Right lobe of liver (tissue), 6 donors: ENCODE measurements around the gene EED. TPM values are rescaled to one million over a fixed set of nuclear protein-coding genes. Genes with fewer than 3 reads are reported as not detected.

Experiments used
- ATAC-seq, 4 donors: fragments of 200-7000 bp; cut with Tn5 transposase; one replicate each; pipeline ENCODE4 v1.9.1; 2020; ENCODE audit warnings: mild to moderate bottlenecking in 4 of 4, moderate library complexity in 4 of 4
- DNase-seq, 3 donors: peaks; one replicate each; pipeline ENCODE4 v3.0.0-alpha.2; 2020
- H3K27ac ChIP-seq, 3 donors: fragments of 200-600 bp; one replicate each; pipeline ENCODE4 v1.8.0; 2022
- H3K27me3 ChIP-seq, 2 donors: fragments of 200-600 bp; one replicate each; pipeline ENCODE4 v1.8.0; 2022
- H3K36me3 ChIP-seq, 4 donors: fragments of 200-600 bp; sonication (generic) in 1 of 4; one replicate each; pipeline versions ENCODE4 v1.5.1 to v1.8.0; 2017 to 2022; ENCODE audit warnings: control low read depth in 1 of 4
- H3K4me1 ChIP-seq, 4 donors: fragments of 200-600 bp; sonication (generic) in 1 of 4; one replicate each; pipeline versions ENCODE4 v1.5.1 to v1.8.0; 2017 to 2022; ENCODE audit warnings: control low read depth in 1 of 4
- H3K4me3 ChIP-seq, 3 donors: fragments of 200-600 bp; one replicate each; pipeline ENCODE4 v1.8.0; 2022
- H3K9me3 ChIP-seq, 4 donors: fragments of 200-600 bp; sonication (generic) in 1 of 4; one replicate each; pipeline versions ENCODE4 v1.5.1 to v1.8.0; 2017 to 2022; ENCODE audit warnings: control low read depth in 1 of 4
- POLR2A ChIP-seq: fragments of 450-650 bp; IDR thresholded peaks from one replicate; pipeline ENCODE4 v1.6.1; 2017; ENCODE audit warnings: antibody characterized with exemption, mild to moderate bottlenecking
- WGBS: methylation state at CpG from one replicate; pipeline ENCODE4 v1.1.6; 2018; ENCODE audit warnings: low coverage, low lambda C conversion rate; ENCODE audit not compliant: insufficient coverage; ENCODE audit errors: missing lambda C conversion rate; 5-methylcytosine and 5-hydroxymethylcytosine counted together
- intact Hi-C, 2 donors: fragments of 100-400 bp; cut with DNase I; formaldehyde crosslinking; loops; one replicate each; pipeline versions ENCODE4 v1.11.2 to v1.14.1; 2022
- total RNA-seq, 6 experiments: library from RNA; depleted of rRNA in 2 of 6; stranded (reverse); fragments of >200 nt in 2 of 6; fragmentation: NEBNext Ultra II Directional in 3 of 6; extraction: Animal tissue kit (Norgen Biotek cat#: 25700) in 3 of 6; gene quantifications; one replicate each; pipeline versions ENCODE4 v1.1.0 to v1.2.4, GENCODE V29; 2016 to 2023
- TF ChIP-seq, protein P1 (sequence below), 4 donors: fragments of 200-600 bp in 3 of 4; fragments of 450-650 bp in 1 of 4; IDR thresholded peaks; one replicate each; pipeline versions ENCODE4 v1.5.1 to v1.8.0; 2016 to 2022; ENCODE audit warnings: antibody characterized with exemption in 4 of 4, mild to moderate bottlenecking in 2 of 4
- donor health status: DM: no; HTN: yes; CAD: no.
- donor health status: DM: no; HTN: no; CAD: no.
- donor health status: DM: no; HTN: no; CAD: no.
- donor health status: DM: no; HTN: yes; CAD: no.
- donor health status: DM: no; HTN: yes; CAD: no.

EED gene
- total RNA-seq, 6 experiments from 2014 or later, result 6.7 to 10.4 (median 8.9) TPM

DNA sequence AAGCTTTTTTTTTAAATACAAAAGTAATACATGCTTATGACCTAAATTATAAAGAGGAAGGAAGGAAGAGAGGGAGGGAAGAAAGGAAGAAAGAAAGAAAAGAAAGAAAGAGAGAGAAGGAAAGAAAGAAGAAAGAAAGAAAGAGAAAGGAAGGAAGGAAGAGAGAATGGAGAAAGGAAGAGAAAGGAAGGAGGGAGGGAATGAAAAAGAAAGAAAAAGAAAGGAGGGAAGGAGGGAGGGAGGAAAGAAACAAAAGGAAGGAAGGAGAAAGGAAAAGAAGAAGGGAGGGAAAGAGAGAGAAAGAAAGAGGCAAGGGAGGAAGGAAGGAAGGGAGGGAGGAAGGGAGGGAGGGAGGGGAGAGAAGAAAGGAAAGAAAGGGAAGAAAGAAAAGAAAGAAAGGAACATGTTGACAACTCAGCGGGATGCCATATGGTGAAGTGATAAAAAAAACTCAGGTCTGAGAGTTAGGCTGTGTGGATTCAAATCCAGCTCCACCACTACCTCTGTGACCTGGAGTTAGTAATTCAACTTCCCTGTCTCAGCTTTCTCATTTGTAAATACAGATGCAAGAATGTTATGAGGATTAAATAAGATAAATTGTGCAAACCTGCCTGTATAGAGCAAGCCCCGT lies 9.6 kb upstream of the EED start:
- Histone ChIP-seq H3K27me3 (no peaks in the 10 kb centered on the region), H3K9me3 (no peaks in the 10 kb centered on the region), H3K4me1 (no peaks in the 10 kb centered on the region), H3K4me3 (no peak overlapping the region), H3K36me3 (no peaks in the 10 kb centered on the region), H3K27ac (no peak overlapping the region)
- 53% methylated on average over 2 of the region's 2 CpGs for WGBS
- intact Hi-C loops, result no loop called here
- no peak for TF ChIP-seq POLR2A
- TF ChIP-seq, protein P1, sequence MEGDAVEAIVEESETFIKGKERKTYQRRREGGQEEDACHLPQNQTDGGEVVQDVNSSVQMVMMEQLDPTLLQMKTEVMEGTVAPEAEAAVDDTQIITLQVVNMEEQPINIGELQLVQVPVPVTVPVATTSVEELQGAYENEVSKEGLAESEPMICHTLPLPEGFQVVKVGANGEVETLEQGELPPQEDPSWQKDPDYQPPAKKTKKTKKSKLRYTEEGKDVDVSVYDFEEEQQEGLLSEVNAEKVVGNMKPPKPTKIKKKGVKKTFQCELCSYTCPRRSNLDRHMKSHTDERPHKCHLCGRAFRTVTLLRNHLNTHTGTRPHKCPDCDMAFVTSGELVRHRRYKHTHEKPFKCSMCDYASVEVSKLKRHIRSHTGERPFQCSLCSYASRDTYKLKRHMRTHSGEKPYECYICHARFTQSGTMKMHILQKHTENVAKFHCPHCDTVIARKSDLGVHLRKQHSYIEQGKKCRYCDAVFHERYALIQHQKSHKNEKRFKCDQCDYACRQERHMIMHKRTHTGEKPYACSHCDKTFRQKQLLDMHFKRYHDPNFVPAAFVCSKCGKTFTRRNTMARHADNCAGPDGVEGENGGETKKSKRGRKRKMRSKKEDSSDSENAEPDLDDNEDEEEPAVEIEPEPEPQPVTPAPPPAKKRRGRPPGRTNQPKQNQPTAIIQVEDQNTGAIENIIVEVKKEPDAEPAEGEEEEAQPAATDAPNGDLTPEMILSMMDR (IDR thresholded peaks at IDR 0.05), result no peak
- ATAC-seq (no peak), DNase-seq (no peak)

DNA sequence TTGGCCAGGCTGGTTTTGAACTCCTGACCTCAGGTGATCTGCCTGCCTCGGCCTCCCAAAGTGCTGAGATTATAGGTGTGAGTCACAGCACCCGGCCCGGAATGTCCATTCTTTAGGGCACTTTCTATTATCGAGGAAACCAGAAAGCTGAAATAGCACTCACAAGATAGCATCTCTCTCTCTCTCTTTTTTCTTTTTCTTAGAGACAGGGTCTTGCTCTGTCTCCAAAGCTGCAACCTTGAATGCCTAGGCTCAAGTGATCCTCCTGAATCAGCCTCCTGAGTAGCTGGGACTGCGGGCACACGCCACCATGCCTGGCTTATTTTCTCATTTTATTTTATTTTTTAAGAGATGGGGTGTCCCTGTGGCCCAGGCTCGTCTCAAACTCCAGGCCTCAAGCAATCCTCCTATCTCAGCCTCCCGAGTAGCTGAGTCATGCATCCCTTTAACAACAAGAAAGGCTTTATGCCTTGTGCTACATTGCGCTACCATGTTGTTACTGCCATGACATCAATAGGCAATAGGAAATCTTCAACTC lies 7.2 kb upstream of the EED start:
- WGBS, result 80% methylated on average over 9 of the region's 9 CpGs
- Histone ChIP-seq H3K36me3 (no peaks in the 10 kb centered on the region), H3K4me1 (no peaks in the 10 kb centered on the region), H3K27ac (no peak overlapping the region), H3K9me3 (no peaks in the 10 kb centered on the region), H3K4me3 (no peak overlapping the region), H3K27me3 (no peaks in the 10 kb centered on the region)
- TF ChIP-seq, protein P1 (IDR thresholded peaks at IDR 0.05), result no peak
- no peak for TF ChIP-seq POLR2A
- ATAC-seq, result no peak
- no peak for DNase-seq
- intact Hi-C loops, result no loop called here

DNA sequence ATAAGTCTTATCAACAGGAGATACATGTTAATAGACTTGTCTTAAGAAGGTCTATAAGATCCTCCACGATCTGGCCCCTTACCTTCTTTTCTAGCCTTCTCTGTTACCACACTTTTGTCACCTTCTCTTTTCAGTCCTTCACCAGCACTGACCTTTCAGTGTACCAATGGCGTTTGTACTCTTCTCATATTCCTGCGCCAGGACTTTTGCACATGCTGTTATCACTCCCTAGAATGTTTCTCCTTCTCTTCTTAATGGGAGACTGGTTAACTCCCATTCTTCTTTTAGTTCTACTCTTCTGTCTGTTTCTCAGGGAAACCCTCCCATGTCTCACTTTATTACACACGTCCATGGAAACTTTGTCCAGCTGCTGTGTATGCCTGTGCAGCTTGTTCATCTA lies 4.4 kb upstream of the EED start:
- ATAC-seq (no peak), DNase-seq (no peak)
- intact Hi-C loops, result no loop called here
- TF ChIP-seq, protein P1 (IDR thresholded peaks at IDR 0.05), result no peak
- TF ChIP-seq POLR2A, result no peak
- H3K4me3 ChIP-seq, result no peak overlapping the region
- WGBS, result 73% methylated on average over 4 of the region's 4 CpGs
- no peaks in the 10 kb centered on the region for H3K27me3 ChIP-seq
- H3K27ac ChIP-seq, result no peak overlapping the region
- H3K9me3 ChIP-seq, result no peaks in the 10 kb centered on the region
- H3K4me1 ChIP-seq, result peaks cover 0 to 7% (median 2%) of the 10 kb centered on the region in 4 donors
- no peaks in the 10 kb centered on the region for H3K36me3 ChIP-seq

DNA sequence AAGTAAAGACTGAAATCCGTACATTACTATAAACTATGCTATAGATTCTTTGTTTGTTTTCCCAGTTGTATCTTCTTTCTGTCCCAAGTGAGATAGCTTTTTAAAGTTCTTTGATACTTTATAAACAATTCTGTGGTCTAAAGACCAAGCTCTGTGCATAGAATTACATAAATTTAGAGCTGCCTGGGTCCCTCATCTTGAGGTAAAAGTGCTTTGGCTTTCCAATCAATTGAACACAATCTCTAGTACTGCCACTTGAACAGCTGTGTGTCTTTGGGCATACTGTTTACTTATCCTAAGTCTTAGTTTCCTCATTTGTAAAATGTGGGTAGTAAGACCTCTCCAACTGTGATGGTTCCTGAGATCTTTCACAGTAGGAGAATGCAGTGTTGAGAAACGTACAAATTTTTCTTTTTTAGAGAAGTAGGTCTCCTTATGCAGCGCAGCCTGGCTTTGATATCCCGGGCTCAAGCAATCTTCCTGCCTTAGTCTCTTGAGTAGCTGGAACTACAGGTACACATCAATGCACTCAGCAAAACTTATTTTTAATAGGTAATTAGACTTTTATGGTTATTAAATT lies 2.5 kb upstream of the EED start:
- intact Hi-C loops, result no loop called here
- Histone ChIP-seq H3K9me3 (no peaks in the 10 kb centered on the region), H3K4me3 (no peak overlapping the region), H3K36me3 (no peaks in the 10 kb centered on the region), H3K4me1 (peaks cover 0 to 14% (median 4%) of the 10 kb centered on the region in 4 donors), H3K27me3 (no peaks in the 10 kb centered on the region), H3K27ac (no peak overlapping the region)
- no peak for ATAC-seq
- DNase-seq, result no peak
- WGBS, result 77% methylated on average over 4 of the region's 4 CpGs
- no peak for TF ChIP-seq POLR2A
- TF ChIP-seq, protein P1 (IDR thresholded peaks at IDR 0.05), result no peak
